Natural killer cell (primary cell): ENCODE data around the gene STRN. TPM values are rescaled to one million over a fixed set of nuclear protein-coding genes. Genes with fewer than 3 reads are reported as not detected.

Experiments
- ATAC-seq, 3 donors: fragments of 150-1000 bp in 2 of 3; fragments of 200-7000 bp in 1 of 3; cut with Tn5 transposase; 1 replicate in 1 of 3; 2 replicates in 2 of 3; pipeline ENCODE4 v1.10.0; 2021; ENCODE audit warnings: mild to moderate bottlenecking in 2 of 3, moderate library complexity in 2 of 3
- DNase-seq, 2 donors: peaks; one replicate each; pipeline versions ENCODE4 v3.0.0 to v3.0.0-alpha.2; 2013 to 2021; ENCODE audit warnings: mixed read lengths in 1 of 2
- H3K27ac ChIP-seq: one replicate; pipeline ENCODE4 v1.5.1; 2013; ENCODE audit warnings: mild to moderate bottlenecking, low read length
- H3K27me3 ChIP-seq: one replicate; pipeline ENCODE4 v1.6.1; 2013; ENCODE audit warnings: low read length; ENCODE audit not compliant: control insufficient read depth, insufficient read depth
- H3K36me3 ChIP-seq: one replicate; pipeline ENCODE4 v1.6.1; 2013; ENCODE audit warnings: low read length; ENCODE audit not compliant: control insufficient read depth, insufficient read depth
- H3K4me1 ChIP-seq: one replicate; pipeline ENCODE4 v1.6.1; 2013; ENCODE audit warnings: low read length; ENCODE audit not compliant: control insufficient read depth, insufficient read depth
- H3K4me3 ChIP-seq: one replicate; pipeline ENCODE4 v1.5.1; 2013; ENCODE audit warnings: low read length
- H3K9me3 ChIP-seq: one replicate; pipeline ENCODE4 v1.6.1; 2013; ENCODE audit warnings: low read length; ENCODE audit not compliant: control insufficient read depth, insufficient read depth
- H3K27ac Mint-ChIP-seq, 2 donors: one replicate each; pipeline ENCODE4 v1.8.0; 2022; ENCODE audit warnings: mild to moderate bottlenecking in 2 of 2, mixed read lengths in 2 of 2, moderate library complexity in 1 of 2
- H3K27me3 Mint-ChIP-seq, 2 donors: one replicate each; pipeline ENCODE4 v1.8.0; 2022; ENCODE audit warnings: low read depth in 2 of 2, mixed read lengths in 2 of 2
- H3K36me3 Mint-ChIP-seq: one replicate; pipeline ENCODE4 v1.8.0; 2022; ENCODE audit warnings: mixed read lengths
- H3K4me1 Mint-ChIP-seq, 2 donors: one replicate each; pipeline ENCODE4 v1.8.0; 2022; ENCODE audit warnings: mixed read lengths in 2 of 2
- H3K4me3 Mint-ChIP-seq: one replicate; pipeline ENCODE4 v1.8.0; 2022; ENCODE audit warnings: mild to moderate bottlenecking, moderate library complexity, mixed read lengths
- H3K9me3 Mint-ChIP-seq, 2 donors: one replicate each; pipeline ENCODE4 v1.8.0; 2022; ENCODE audit warnings: mixed read lengths in 2 of 2
- WGBS: methylation state at CpG from one replicate; pipeline ENCODE4 v1.1.7; 2013; ENCODE audit warnings: missing lambda C conversion rate; ENCODE audit not compliant: insufficient coverage; 5-methylcytosine and 5-hydroxymethylcytosine counted together
- intact Hi-C: fragments of 100-400 bp; cut with micrococcal nuclease; formaldehyde crosslinking; loops from one replicate; pipeline ENCODE4 v1.14.2; 2022
- total RNA-seq, 4 donors: library from RNA; stranded (reverse); fragments of 120-200 nt in 1 of 4; gene quantifications; one replicate each; pipeline versions ENCODE4 v1.2.3 to v1.2.4, GENCODE V29; 2013 to 2022
- TF ChIP-seq, protein P1 (sequence below): fragments of 200-600 bp; IDR thresholded peaks from one replicate; pipeline ENCODE4 v1.8.0; 2022; ENCODE audit warnings: antibody characterized with exemption

Gene STRN
- total RNA-seq, 3 donors from 2014 or later (not counting 1 experiment from before 2014, with no cell fraction given): 43.1 to 49.9 (median 43.4) TPM

DNA sequence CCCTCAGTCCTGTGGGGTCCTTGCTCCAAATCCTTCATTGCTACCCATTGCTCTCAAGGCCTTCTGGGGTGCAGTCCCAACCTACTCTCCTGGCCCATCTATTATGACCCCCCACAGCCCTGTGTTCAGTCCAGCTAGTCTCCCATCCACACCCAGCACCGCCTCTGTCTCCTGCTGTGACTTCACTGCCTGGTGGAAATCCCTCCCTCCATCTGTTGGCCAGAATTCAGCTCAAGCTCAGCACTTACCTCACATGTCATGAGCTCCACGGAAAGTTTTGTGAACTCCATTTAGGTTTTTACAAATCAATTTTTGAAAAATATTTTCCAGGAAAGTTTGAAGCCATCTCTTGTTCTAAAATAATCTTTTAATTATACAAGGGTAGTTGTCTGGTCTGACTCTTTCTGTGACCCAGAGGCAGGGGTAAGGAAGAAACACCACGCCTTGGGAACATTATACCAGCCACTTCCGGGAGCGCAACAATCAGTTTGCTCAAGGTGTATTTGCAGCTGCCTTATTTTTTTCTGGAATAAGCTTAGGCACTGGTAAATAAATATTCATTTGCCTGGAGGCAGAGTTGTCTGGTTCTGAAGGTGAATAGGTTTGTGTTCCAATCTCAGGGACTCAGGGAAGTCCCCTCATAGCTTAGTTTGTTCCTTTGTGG lies 159.0 kb downstream of the STRN start:
- H3K27me3 ChIP-seq: no peaks in the 10 kb centered on the region
- Mint-ChIP-seq H3K4me3 (peak overlapping the region; percentile 22), H3K27ac (peak overlapping the region in 1 of 2 donors; percentile 86), H3K9me3 (no peaks in the 10 kb centered on the region), H3K4me1 (peaks cover 35 to 50% of the 10 kb centered on the region in 2 donors), H3K27me3 (no peaks in the 10 kb centered on the region), H3K36me3 (no peaks in the 10 kb centered on the region)
- H3K4me3 ChIP-seq: no peak overlapping the region
- H3K4me1 ChIP-seq: peaks cover 38% of the 10 kb centered on the region
- intact Hi-C loops: loop anchor here (10.0 kb wide), 1 partner anchor 277 kb away; the partner anchor contains the start of genes GPATCH11 and HEATR5B
- ATAC-seq: no peak
- DNase-seq: no peak
- no peak overlapping the region for H3K27ac ChIP-seq
- H3K9me3 ChIP-seq: peaks cover 4% of the 10 kb centered on the region
- 99% methylated on average over 5 of the region's 5 CpGs for WGBS
- no peaks in the 10 kb centered on the region for H3K36me3 ChIP-seq
- TF ChIP-seq, protein P1, sequence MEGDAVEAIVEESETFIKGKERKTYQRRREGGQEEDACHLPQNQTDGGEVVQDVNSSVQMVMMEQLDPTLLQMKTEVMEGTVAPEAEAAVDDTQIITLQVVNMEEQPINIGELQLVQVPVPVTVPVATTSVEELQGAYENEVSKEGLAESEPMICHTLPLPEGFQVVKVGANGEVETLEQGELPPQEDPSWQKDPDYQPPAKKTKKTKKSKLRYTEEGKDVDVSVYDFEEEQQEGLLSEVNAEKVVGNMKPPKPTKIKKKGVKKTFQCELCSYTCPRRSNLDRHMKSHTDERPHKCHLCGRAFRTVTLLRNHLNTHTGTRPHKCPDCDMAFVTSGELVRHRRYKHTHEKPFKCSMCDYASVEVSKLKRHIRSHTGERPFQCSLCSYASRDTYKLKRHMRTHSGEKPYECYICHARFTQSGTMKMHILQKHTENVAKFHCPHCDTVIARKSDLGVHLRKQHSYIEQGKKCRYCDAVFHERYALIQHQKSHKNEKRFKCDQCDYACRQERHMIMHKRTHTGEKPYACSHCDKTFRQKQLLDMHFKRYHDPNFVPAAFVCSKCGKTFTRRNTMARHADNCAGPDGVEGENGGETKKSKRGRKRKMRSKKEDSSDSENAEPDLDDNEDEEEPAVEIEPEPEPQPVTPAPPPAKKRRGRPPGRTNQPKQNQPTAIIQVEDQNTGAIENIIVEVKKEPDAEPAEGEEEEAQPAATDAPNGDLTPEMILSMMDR: no peak

DNA sequence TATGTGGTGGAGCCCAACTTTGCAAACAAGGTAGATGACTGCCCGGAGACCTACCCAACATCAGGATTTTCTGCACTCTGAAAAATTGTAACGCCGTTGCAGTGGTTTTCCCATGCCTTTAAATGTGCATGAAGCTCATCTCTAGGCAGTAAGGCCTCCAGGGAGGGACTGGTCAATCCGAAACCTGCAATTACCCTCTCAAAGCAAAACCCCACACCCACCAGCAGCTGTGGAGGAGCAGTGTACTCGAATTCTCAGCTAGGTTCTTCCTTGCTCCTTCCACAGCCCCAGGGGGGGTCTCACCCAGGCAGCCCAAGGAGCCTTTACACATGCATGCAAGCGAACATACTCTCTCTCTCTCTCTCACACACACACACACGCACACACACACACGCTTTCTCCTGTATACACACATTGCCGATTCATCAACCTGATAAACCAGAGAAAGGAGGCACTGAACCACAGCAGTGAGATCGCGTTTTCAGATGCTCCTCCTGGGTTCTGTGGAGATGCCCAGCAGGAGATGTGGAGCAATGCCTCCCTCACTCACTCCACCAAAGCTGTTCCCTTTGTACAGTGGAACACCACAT lies 160.6 kb downstream of the STRN start:
- intact Hi-C loops: loop anchor here (10.0 kb wide), 1 partner anchor 279 kb away; the partner anchor contains the start of genes GPATCH11 and HEATR5B
- 59% methylated on average over 11 of the region's 11 CpGs for WGBS
- H3K4me1 Mint-ChIP-seq: peaks cover 50 to 65% of the 10 kb centered on the region in 2 donors

DNA sequence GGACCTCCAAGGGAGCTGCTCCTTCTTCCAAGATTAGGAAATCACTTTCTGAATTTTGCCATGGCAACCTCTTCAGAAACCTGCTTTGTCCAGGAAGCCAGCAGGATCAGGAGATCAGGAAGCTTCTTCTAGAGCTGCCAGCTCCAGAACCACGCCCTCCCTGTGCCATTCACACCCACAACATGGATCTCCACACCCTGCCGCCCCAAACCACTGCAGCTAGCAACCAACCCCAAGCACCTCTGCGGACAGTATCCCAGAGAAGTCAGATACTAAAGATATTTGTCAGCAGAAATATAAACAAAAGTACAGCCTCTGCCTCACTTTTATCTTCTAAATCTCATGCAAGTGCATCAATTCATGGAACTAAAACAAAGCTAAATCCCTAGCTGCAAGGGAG lies 163.4 kb downstream of the STRN start:
- intact Hi-C loops: loop anchor here (5.0 to 10.0 kb wide), 2 partner anchors 164 to 282 kb away; partner anchors contain the start of genes GPATCH11, HEATR5B and STRN
- Histone ChIP-seq H3K36me3 (no peaks in the 10 kb centered on the region), H3K27me3 (no peaks in the 10 kb centered on the region), H3K4me3 (no peak overlapping the region), H3K4me1 (peaks cover 79% of the 10 kb centered on the region), H3K27ac (peak overlapping the region; percentile 85), H3K9me3 (peaks cover 4% of the 10 kb centered on the region)
- 70% methylated on average over 3 of the region's 3 CpGs for WGBS
- TF ChIP-seq, protein P1: no peak
- Mint-ChIP-seq H3K27me3 (no peaks in the 10 kb centered on the region), H3K36me3 (no peaks in the 10 kb centered on the region), H3K9me3 (no peaks in the 10 kb centered on the region), H3K27ac (peak overlapping the region; percentile 91 to 95), H3K4me1 (peaks cover 76 to 87% of the 10 kb centered on the region in 2 donors), H3K4me3 (peak overlapping the region; percentile 47)
- DNase-seq (no peak), ATAC-seq (no peak)

More for the DNA sequence above, 160.6 kb downstream of the STRN start:
- Histone ChIP-seq H3K4me3 (no peak overlapping the region), H3K27ac (peak overlapping the region; percentile 50), H3K9me3 (peaks cover 4% of the 10 kb centered on the region), H3K4me1 (peaks cover 51% of the 10 kb centered on the region), H3K27me3 (no peaks in the 10 kb centered on the region), H3K36me3 (no peaks in the 10 kb centered on the region)
- DNase-seq (no peak), ATAC-seq (peak; percentile 18 to 43 (median 27))
- H3K9me3 Mint-ChIP-seq: no peaks in the 10 kb centered on the region
- H3K4me3 Mint-ChIP-seq: peak overlapping the region; percentile 67
- peak overlapping the region; percentile 76 to 86 for H3K27ac Mint-ChIP-seq
- no peaks in the 10 kb centered on the region for H3K27me3 Mint-ChIP-seq
- TF ChIP-seq, protein P1: no peak
- H3K36me3 Mint-ChIP-seq: no peaks in the 10 kb centered on the region
